Measurements from ENCODE around the gene MPP7. TPM values are rescaled to one million over a fixed set of nuclear protein-coding genes. Genes with fewer than 3 reads are reported as not detected.

Gene MPP7
- total and polyA plus RNA-seq, 3 donors from 2014 or later, result 9.7 to 22.7 (median 10.8) TPM

DNA sequence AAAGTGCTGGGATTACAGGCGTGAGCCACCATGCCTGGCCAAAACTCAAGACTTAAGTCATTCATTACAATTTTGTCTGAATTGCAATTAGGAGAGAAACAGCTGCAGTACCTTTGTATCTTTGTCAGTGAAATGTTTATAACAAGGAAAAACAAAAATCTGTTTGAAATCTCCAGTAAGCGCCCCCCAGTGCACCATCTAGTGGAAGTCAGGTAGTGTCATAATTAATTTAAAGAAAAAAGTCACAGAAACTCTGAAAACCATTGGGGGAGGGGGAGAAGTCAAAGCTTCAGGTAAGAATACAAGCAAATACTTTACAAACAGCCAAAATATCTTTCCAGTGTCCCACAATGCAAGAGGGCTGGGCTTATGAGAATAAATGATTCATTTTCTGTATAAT, 2.8 kb downstream of the MPP7 start:
- H3K4me3 ChIP-seq, result no peak overlapping the region
- peaks cover 12% of the 10 kb centered on the region for H3K4me1 ChIP-seq
- no peaks in the 10 kb centered on the region for H3K36me3 ChIP-seq (ENCODE audit: low read depth, missing control alignments)
- no peak overlapping the region for H3K27ac ChIP-seq
- DNase-seq, result no peak
- intact Hi-C loops (cut with DNase I; ENCODE audit: low total_unique reads), result no loop called here
- 77 to 78% methylated on average over 2 of the region's 2 CpGs for WGBS, 2 donors
- H3K9me3 ChIP-seq, result no peaks in the 10 kb centered on the region
- TF ChIP-seq, protein P1, sequence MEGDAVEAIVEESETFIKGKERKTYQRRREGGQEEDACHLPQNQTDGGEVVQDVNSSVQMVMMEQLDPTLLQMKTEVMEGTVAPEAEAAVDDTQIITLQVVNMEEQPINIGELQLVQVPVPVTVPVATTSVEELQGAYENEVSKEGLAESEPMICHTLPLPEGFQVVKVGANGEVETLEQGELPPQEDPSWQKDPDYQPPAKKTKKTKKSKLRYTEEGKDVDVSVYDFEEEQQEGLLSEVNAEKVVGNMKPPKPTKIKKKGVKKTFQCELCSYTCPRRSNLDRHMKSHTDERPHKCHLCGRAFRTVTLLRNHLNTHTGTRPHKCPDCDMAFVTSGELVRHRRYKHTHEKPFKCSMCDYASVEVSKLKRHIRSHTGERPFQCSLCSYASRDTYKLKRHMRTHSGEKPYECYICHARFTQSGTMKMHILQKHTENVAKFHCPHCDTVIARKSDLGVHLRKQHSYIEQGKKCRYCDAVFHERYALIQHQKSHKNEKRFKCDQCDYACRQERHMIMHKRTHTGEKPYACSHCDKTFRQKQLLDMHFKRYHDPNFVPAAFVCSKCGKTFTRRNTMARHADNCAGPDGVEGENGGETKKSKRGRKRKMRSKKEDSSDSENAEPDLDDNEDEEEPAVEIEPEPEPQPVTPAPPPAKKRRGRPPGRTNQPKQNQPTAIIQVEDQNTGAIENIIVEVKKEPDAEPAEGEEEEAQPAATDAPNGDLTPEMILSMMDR (IDR thresholded peaks at IDR 0.05), result no peak
- no peak for TF ChIP-seq POLR2A (IDR thresholded peaks at IDR 0.05)
- H3K27me3 ChIP-seq, result no peaks in the 10 kb centered on the region

DNA sequence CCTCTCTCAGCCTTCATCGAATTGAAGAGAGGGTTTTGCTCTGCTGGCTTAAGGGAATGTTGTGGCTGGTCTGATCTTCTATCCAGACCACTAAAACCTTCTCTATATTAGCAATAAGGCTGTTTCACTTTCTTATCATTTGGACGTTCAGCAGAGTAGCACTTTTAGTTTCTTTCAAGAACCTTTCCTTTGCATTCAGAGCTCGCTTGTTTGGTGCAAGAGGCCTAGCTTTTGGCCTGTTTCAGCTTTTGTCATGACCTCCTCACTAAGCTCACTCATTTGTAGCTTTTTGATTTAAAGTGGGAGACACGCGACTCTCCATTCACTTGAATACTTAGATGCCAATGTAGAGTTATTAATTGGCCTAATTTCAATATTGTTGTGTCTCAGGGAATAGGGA, 3.9 kb downstream of the MPP7 start:
- TF ChIP-seq, protein P1 (IDR thresholded peaks at IDR 0.05), result no peak
- no peak for TF ChIP-seq POLR2A (IDR thresholded peaks at IDR 0.05)
- 79 to 80% methylated on average over 5 of the region's 5 CpGs for WGBS, 2 donors
- Histone ChIP-seq H3K9me3 (no peaks in the 10 kb centered on the region), H3K4me3 (no peak overlapping the region), H3K36me3 (ENCODE audit: low read depth, missing control alignments) (no peaks in the 10 kb centered on the region), H3K27me3 (no peaks in the 10 kb centered on the region), H3K4me1 (peaks cover 11% of the 10 kb centered on the region), H3K27ac (no peak overlapping the region)
- intact Hi-C loops (cut with DNase I; ENCODE audit: low total_unique reads), result no loop called here
- DNase-seq, result no peak

DNA sequence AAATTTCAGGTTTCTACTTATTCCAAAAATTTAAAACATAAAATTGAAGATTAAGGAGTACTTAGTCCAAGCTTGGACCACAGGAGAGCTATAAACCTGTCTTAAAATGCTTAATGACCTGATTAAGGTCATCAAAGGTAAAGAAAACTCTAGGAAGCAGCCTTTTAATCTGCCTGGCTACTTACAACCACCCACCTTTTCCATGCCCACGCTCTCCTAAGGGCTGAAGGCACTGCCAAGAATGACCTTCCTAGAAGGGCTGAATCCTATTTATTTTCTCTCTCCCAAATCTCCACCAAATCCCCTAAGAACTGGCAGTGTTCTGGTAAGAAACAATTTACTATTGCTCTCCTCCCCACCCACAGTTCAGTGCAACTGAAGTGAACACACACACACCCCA, 6.8 kb downstream of the MPP7 start:
- no peak for TF ChIP-seq POLR2A (IDR thresholded peaks at IDR 0.05)
- TF ChIP-seq, protein P1 (IDR thresholded peaks at IDR 0.05), result no peak
- intact Hi-C loops (cut with DNase I; ENCODE audit: low total_unique reads), result no loop called here
- Histone ChIP-seq H3K4me1 (no peaks in the 10 kb centered on the region), H3K36me3 (ENCODE audit: low read depth, missing control alignments) (no peaks in the 10 kb centered on the region), H3K27me3 (no peaks in the 10 kb centered on the region), H3K9me3 (no peaks in the 10 kb centered on the region), H3K4me3 (no peak overlapping the region), H3K27ac (no peak overlapping the region)
- DNase-seq, result no peak
- WGBS, 2 donors, result 59 to 60% methylated on average over 1 of the region's 1 CpG

DNA sequence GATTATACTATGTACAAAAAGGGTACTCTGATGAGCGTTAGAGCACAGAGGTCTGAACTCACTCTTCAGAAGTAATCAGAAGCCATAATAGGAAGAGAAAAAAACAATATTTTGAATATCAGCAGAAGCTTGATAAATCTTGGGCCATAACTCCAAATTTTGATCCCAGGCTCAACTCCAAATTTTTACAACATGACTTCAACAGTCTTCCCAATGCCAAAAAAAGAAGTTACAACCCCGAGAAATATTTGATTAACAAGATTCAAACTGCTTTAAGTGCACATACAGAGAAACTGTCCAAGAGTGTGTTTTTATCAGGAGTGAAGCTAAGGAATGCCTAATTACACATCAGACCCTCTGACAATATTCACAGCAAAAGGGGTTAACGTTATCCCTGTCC, 7.5 kb downstream of the MPP7 start:
- 50 to 65% methylated on average over 3 of the region's 3 CpGs for WGBS, 2 donors
- intact Hi-C loops (cut with DNase I; ENCODE audit: low total_unique reads), result no loop called here
- Histone ChIP-seq H3K4me1 (no peaks in the 10 kb centered on the region), H3K9me3 (no peaks in the 10 kb centered on the region), H3K36me3 (ENCODE audit: low read depth, missing control alignments) (no peaks in the 10 kb centered on the region), H3K4me3 (no peak overlapping the region), H3K27me3 (no peaks in the 10 kb centered on the region), H3K27ac (no peak overlapping the region)
- no peak for TF ChIP-seq POLR2A (IDR thresholded peaks at IDR 0.05)
- TF ChIP-seq, protein P1 (IDR thresholded peaks at IDR 0.05), result no peak
- no peak for DNase-seq

DNA sequence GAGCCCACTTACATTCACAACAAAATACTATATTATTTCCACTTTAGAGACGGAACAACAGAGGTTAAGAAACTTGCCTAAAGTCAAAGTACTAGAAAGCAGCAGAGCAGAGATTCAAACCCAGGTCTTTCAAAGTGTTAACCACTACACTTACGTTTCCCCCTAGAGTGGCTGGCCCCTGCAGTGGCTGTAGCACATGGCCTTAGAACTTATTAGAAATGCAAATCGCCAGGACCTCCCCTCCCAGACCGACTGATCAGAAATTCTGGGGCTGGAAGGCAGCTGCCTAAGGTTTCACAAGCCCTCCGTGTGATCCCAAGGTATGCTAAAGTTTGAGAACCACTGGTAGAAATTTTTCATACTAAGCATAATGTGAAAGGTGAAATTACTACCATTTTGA, 8.1 kb downstream of the MPP7 start:
- Histone ChIP-seq H3K4me1 (no peaks in the 10 kb centered on the region), H3K27ac (no peak overlapping the region), H3K27me3 (no peaks in the 10 kb centered on the region), H3K9me3 (no peaks in the 10 kb centered on the region), H3K4me3 (no peak overlapping the region), H3K36me3 (ENCODE audit: low read depth, missing control alignments) (no peaks in the 10 kb centered on the region)
- 68 to 72% methylated on average over 5 of the region's 5 CpGs for WGBS, 2 donors
- no peak for TF ChIP-seq POLR2A (IDR thresholded peaks at IDR 0.05)
- TF ChIP-seq, protein P1 (IDR thresholded peaks at IDR 0.05), result no peak
- intact Hi-C loops (cut with DNase I; ENCODE audit: low total_unique reads), result no loop called here
- DNase-seq, result no peak

Data from testis (tissue), 3 donors.